Upper lobe of left lung (tissue), 4 donors: ENCODE data around the gene ASCL1.

ENCODE experiments used
- EP300 ChIP-seq, 4 donors: sonication (generic); formaldehyde crosslinking; IDR thresholded peaks; one replicate each; pipeline ENCODE4 v1.5.1; 2017; ENCODE audit warnings: antibody characterized with exemption in 4 of 4, control low read depth in 2 of 4
- POLR2A ChIP-seq, 4 donors: fragments of 450-650 bp; IDR thresholded peaks; one replicate each; pipeline ENCODE4 v1.5.1; 2016 to 2017; ENCODE audit warnings: antibody characterized with exemption in 4 of 4, mild to moderate bottlenecking in 2 of 4
- POLR2AphosphoS5 ChIP-seq, 2 donors: sonication (generic); formaldehyde crosslinking; IDR thresholded peaks; one replicate each; pipeline ENCODE4 v1.5.1; 2017; ENCODE audit warnings: antibody characterized with exemption in 2 of 2
- TF ChIP-seq, protein P1 (sequence below), 6 experiments: fragments of 450-650 bp in 4 of 6; fragments of 200-600 bp in 2 of 6; sonication (generic) in 2 of 6; IDR thresholded peaks; one replicate each; pipeline ENCODE4 v1.5.1; 2016 to 2019; ENCODE audit warnings: antibody characterized with exemption in 6 of 6

DNA sequence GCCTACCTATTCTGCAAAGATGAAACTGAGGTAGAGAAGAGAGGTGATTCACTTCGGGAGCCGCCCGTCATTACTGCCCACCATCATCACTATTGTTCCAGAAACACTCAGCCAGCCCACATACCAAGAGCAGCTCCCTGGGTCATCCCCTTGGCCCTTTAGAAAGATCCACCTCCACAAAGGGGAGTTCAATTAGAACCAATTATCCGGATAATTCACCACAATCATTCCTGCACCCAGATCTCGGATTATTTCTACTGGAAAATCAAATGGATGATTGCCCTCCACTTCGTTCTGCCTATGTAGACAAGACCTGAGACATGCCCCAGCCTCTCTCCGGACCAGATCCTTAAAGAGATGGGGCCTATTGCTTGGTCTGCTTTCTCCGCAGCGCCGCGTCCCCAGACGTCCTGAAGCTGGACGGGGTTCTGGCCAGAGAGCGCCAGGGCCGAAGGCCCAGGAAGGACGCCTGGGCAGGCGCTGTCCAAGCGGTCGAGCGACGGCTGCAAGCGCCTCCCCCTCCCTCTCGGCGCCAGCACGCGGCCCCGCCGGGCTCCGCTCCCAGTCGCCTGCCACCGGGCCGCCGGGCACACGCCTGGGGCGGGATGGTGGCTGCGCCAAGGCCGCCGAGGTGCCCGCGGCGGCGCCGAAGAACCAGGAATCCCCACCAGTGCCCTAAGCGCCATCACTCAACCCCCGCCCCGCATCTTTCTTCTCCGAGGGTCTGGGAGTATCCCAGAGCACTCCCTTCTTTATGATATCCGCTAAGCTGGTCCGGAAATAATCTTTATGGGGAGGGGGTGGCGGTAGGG lies 1.3 kb upstream of the ASCL1 start:
- TF ChIP-seq, protein P1, sequence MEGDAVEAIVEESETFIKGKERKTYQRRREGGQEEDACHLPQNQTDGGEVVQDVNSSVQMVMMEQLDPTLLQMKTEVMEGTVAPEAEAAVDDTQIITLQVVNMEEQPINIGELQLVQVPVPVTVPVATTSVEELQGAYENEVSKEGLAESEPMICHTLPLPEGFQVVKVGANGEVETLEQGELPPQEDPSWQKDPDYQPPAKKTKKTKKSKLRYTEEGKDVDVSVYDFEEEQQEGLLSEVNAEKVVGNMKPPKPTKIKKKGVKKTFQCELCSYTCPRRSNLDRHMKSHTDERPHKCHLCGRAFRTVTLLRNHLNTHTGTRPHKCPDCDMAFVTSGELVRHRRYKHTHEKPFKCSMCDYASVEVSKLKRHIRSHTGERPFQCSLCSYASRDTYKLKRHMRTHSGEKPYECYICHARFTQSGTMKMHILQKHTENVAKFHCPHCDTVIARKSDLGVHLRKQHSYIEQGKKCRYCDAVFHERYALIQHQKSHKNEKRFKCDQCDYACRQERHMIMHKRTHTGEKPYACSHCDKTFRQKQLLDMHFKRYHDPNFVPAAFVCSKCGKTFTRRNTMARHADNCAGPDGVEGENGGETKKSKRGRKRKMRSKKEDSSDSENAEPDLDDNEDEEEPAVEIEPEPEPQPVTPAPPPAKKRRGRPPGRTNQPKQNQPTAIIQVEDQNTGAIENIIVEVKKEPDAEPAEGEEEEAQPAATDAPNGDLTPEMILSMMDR (IDR thresholded peaks at IDR 0.05), result no peak
- TF ChIP-seq POLR2AphosphoS5 (IDR thresholded peaks at IDR 0.05) (no peak), POLR2A (IDR thresholded peaks at IDR 0.05) (no peak), EP300 (IDR thresholded peaks at IDR 0.05) (no peak)
